Osteocyte (in vitro differentiated cells): ENCODE measurements around the gene PDE4B. TPM values are rescaled to one million over a fixed set of nuclear protein-coding genes. Genes with fewer than 3 reads are reported as not detected.
"Not testable (repeated sequence)": the region's sequence is repeated elsewhere in the genome, so short reads cannot be mapped to it uniquely, and the experiment has no call there.

ENCODE experiments used
- DNase-seq: peaks from one replicate; pipeline ENCODE4 v3.0.0; 2021; ENCODE audit warnings: mixed read lengths; ENCODE audit not compliant: unreplicated experiment; ENCODE audit errors: extremely low spot score
- H3K27ac Mint-ChIP-seq: one replicate; pipeline ENCODE4 v1.8.0; 2021; ENCODE audit warnings: mild to moderate bottlenecking, mixed read lengths; ENCODE audit not compliant: unreplicated experiment
- H3K27me3 Mint-ChIP-seq: one replicate; pipeline ENCODE4 v1.8.0; 2021; ENCODE audit warnings: mixed read lengths; ENCODE audit not compliant: unreplicated experiment
- H3K36me3 Mint-ChIP-seq: one replicate; pipeline ENCODE4 v1.8.0; 2021; ENCODE audit warnings: mixed read lengths; ENCODE audit not compliant: unreplicated experiment
- H3K4me1 Mint-ChIP-seq: one replicate; pipeline ENCODE4 v1.8.0; 2021; ENCODE audit warnings: mixed read lengths; ENCODE audit not compliant: unreplicated experiment
- H3K4me3 Mint-ChIP-seq: one replicate; pipeline ENCODE4 v1.8.0; 2021; ENCODE audit warnings: mild to moderate bottlenecking, moderate library complexity, mixed read lengths; ENCODE audit not compliant: unreplicated experiment
- H3K9me3 Mint-ChIP-seq: one replicate; pipeline ENCODE4 v1.8.0; 2021; ENCODE audit warnings: mixed read lengths; ENCODE audit not compliant: unreplicated experiment
- CTCF ChIP-seq: fragments of 200-600 bp; sonication (generic); IDR thresholded peaks from 2 replicates; pipeline ENCODE4 v1.5.0; 2021; ENCODE audit warnings: antibody characterized with exemption, mild to moderate bottlenecking, moderate library complexity
- total RNA-seq: library from RNA; stranded (reverse); gene quantifications from 2 replicates; pipeline ENCODE4 v1.2.1, GENCODE V29; 2021

Gene PDE4B
- total RNA-seq, 1 donor from 2014 or later, result 53.1 TPM

- no peaks in the 10 kb centered on the region for H3K4me1 Mint-ChIP-seq
- no peaks in the 10 kb centered on the region for H3K36me3 Mint-ChIP-seq
- no peak overlapping the region for H3K27ac Mint-ChIP-seq
- H3K4me3 Mint-ChIP-seq, result no peak overlapping the region
- peaks cover 7% of the 10 kb centered on the region for H3K27me3 Mint-ChIP-seq
- TF ChIP-seq CTCF, result no peak
- H3K9me3 Mint-ChIP-seq, result no peaks in the 10 kb centered on the region
- no peak for DNase-seq
Observed at GRCh38 chr1:66090859-66091457, 298.3 kb downstream of the PDE4B start.

- no peak overlapping the region for H3K4me3 Mint-ChIP-seq
- H3K27ac Mint-ChIP-seq, result no peak overlapping the region
- no peaks in the 10 kb centered on the region for H3K36me3 Mint-ChIP-seq
- no peak for DNase-seq
- no peak for TF ChIP-seq CTCF
- peaks cover 5% of the 10 kb centered on the region for H3K27me3 Mint-ChIP-seq
- H3K4me1 Mint-ChIP-seq, result no peaks in the 10 kb centered on the region
- H3K9me3 Mint-ChIP-seq, result no peaks in the 10 kb centered on the region
Observed at GRCh38 chr1:66095190-66095589, 302.5 kb downstream of the PDE4B start.

- H3K27ac Mint-ChIP-seq, H3K4me3 Mint-ChIP-seq, H3K27me3 Mint-ChIP-seq, DNase-seq, H3K4me1 Mint-ChIP-seq, H3K36me3 Mint-ChIP-seq, H3K9me3 Mint-ChIP-seq: not testable (repeated sequence)
Observed at GRCh38 chr1:66100959-66101358, 308.3 kb downstream of the PDE4B start.

GRCh38 chr1:66104076-66104475 lies 311.4 kb downstream of the PDE4B start:
- H3K36me3 Mint-ChIP-seq, DNase-seq, H3K4me1 Mint-ChIP-seq, H3K27ac Mint-ChIP-seq, H3K27me3 Mint-ChIP-seq, H3K4me3 Mint-ChIP-seq, H3K9me3 Mint-ChIP-seq: not testable (repeated sequence)

- no peak overlapping the region for H3K27ac Mint-ChIP-seq
- H3K36me3 Mint-ChIP-seq, result no peaks in the 10 kb centered on the region
- no peaks in the 10 kb centered on the region for H3K4me1 Mint-ChIP-seq
- H3K9me3 Mint-ChIP-seq, result no peaks in the 10 kb centered on the region
- no peak overlapping the region for H3K4me3 Mint-ChIP-seq
- TF ChIP-seq CTCF, result no peak
- peaks cover 13% of the 10 kb centered on the region for H3K27me3 Mint-ChIP-seq
- no peak for DNase-seq
Observed at GRCh38 chr1:66108624-66109023, 315.9 kb downstream of the PDE4B start.

- DNase-seq, result no peak
- H3K27ac Mint-ChIP-seq, result no peak overlapping the region
- H3K36me3 Mint-ChIP-seq, result no peaks in the 10 kb centered on the region
- TF ChIP-seq CTCF, result no peak
- no peaks in the 10 kb centered on the region for H3K9me3 Mint-ChIP-seq
- no peak overlapping the region for H3K4me3 Mint-ChIP-seq
- H3K27me3 Mint-ChIP-seq, result peaks cover 13% of the 10 kb centered on the region
- H3K4me1 Mint-ChIP-seq, result no peaks in the 10 kb centered on the region
Observed at GRCh38 chr1:66112744-66113400, 320.2 kb downstream of the PDE4B start.
